ENCODE measurements around the gene PLK3. TPM values are rescaled to one million over a fixed set of nuclear protein-coding genes. Genes with fewer than 3 reads are reported as not detected.

PLK3 gene
- total and polyA plus RNA-seq, 9 of the 15 experiments (the other 6 are each of a cell fraction or from before 2014, with no cell fraction given) = 0.52 to 22.7 (median 11.0) TPM

- TF ChIP-seq HIVEP1 (CRISPR knock-in tag; IDR thresholded peaks at IDR 0.05) = peak; percentile 57; the same call in 1 of the 2 replicates
- peak; percentile 39; the same call in 1 of the 2 replicates for TF ChIP-seq ATF1 (CRISPR knock-in tag; IDR thresholded peaks at IDR 0.05)
- peak; percentile 71 for TF ChIP-seq ATF1 (tag; IDR thresholded peaks at IDR 0.05)
- TF ChIP-seq U2AF2 (optimal IDR thresholded peaks at IDR 0.05; ENCODE audit: low read depth, low read length) = no peak
- TF ChIP-seq ZBTB12 (CRISPR knock-in tag; IDR thresholded peaks at IDR 0.05) = no peak; the same call in none of the 2 replicates
- TF ChIP-seq E2F1 (CRISPR knock-in tag; IDR thresholded peaks at IDR 0.05) = peak; percentile 93
- TF ChIP-seq ZBTB26 (CRISPR knock-in tag; IDR thresholded peaks at IDR 0.05) = no peak; the same call in 1 of the 2 replicates
- TF ChIP-seq SIN3B (IDR thresholded peaks at IDR 0.05; ENCODE audit: low read depth) = no peak
- TF ChIP-seq MLLT1 (IDR thresholded peaks at IDR 0.05) = peak; percentile 86 to 93
- TF ChIP-seq MIER1 (IDR thresholded peaks at IDR 0.05; ENCODE audit: low read depth) = no peak
- peak; percentile 54; the same call in 1 of the 2 replicates for TF ChIP-seq MAFF (IDR thresholded peaks at IDR 0.05; ENCODE audit: low read length)
- peak; percentile 89 for TF ChIP-seq HNRNPL (IDR thresholded peaks at IDR 0.05; ENCODE audit: low read depth, low read length)
- no peak for TF ChIP-seq GMEB1 (CRISPR knock-in tag; IDR thresholded peaks at IDR 0.05)
- TF ChIP-seq MCM2 (IDR thresholded peaks at IDR 0.05; ENCODE audit: low read depth) = no peak
- peak; percentile 99 for TF ChIP-seq THRAP3 (IDR thresholded peaks at IDR 0.05; ENCODE audit: borderline replicate concordance)
- TF ChIP-seq ERF (CRISPR knock-in tag; IDR thresholded peaks at IDR 0.05) = no peak; the same call in none of the 2 replicates
- peak; percentile 61 to 84; a peak in 2 of 4 replicates for TF ChIP-seq MAZ (CRISPR knock-in tag; conservative IDR thresholded peaks at IDR 0.05 in 1 of 2, IDR thresholded peaks at IDR 0.05 in 1 of 2)
- peak; percentile 78 to 86 for TF ChIP-seq RCOR1 (IDR thresholded peaks at IDR 0.05; ENCODE audit: borderline replicate concordance in 1 of 2, low read depth in 2 of 2, low read length in 2 of 2)
- TF ChIP-seq ZSCAN29 (IDR thresholded peaks at IDR 0.05) = peak; percentile 80; the same call in 1 of the 2 replicates
- TF ChIP-seq CBFB (CRISPR knock-in tag; IDR thresholded peaks at IDR 0.05) = no peak
- no peak for TF ChIP-seq SAFB (IDR thresholded peaks at IDR 0.05; ENCODE audit: borderline replicate concordance, low read depth, low read length)
Observed at GRCh38 chr1:44819608-44820327, 19.6 kb downstream of the PLK3 start (continued).
